ENCODE measurements around the gene CHD1.

- TF ChIP-seq CTCF (IDR thresholded peaks at IDR 0.05) (no peak), MAX (CRISPR knock-in tag; IDR thresholded peaks at IDR 0.05) (no peak), TEAD4 (CRISPR knock-in tag; IDR thresholded peaks at IDR 0.05) (no peak), KAT7 (CRISPR knock-in tag; IDR thresholded peaks at IDR 0.05; ENCODE audit: borderline replicate concordance) (no peak), FOXJ3 (CRISPR knock-in tag; IDR thresholded peaks at IDR 0.05; ENCODE audit: borderline replicate concordance) (no peak), CBFB (CRISPR knock-in tag; IDR thresholded peaks at IDR 0.05; ENCODE audit: low read depth) (no peak)
- TF ChIP-seq, protein P1, sequence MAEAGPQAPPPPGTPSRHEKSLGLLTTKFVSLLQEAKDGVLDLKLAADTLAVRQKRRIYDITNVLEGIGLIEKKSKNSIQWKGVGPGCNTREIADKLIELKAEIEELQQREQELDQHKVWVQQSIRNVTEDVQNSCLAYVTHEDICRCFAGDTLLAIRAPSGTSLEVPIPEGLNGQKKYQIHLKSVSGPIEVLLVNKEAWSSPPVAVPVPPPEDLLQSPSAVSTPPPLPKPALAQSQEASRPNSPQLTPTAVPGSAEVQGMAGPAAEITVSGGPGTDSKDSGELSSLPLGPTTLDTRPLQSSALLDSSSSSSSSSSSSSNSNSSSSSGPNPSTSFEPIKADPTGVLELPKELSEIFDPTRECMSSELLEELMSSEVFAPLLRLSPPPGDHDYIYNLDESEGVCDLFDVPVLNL (CRISPR knock-in tag; IDR thresholded peaks at IDR 0.05; ENCODE audit: borderline replicate concordance, low read depth): no peak
- TF ChIP-seq, protein P2, sequence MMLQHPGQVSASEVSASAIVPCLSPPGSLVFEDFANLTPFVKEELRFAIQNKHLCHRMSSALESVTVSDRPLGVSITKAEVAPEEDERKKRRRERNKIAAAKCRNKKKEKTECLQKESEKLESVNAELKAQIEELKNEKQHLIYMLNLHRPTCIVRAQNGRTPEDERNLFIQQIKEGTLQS (CRISPR knock-in tag; conservative IDR thresholded peaks at IDR 0.05): no peak
- TF ChIP-seq, protein P3, sequence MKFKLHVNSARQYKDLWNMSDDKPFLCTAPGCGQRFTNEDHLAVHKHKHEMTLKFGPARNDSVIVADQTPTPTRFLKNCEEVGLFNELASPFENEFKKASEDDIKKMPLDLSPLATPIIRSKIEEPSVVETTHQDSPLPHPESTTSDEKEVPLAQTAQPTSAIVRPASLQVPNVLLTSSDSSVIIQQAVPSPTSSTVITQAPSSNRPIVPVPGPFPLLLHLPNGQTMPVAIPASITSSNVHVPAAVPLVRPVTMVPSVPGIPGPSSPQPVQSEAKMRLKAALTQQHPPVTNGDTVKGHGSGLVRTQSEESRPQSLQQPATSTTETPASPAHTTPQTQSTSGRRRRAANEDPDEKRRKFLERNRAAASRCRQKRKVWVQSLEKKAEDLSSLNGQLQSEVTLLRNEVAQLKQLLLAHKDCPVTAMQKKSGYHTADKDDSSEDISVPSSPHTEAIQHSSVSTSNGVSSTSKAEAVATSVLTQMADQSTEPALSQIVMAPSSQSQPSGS (CRISPR knock-in tag; IDR thresholded peaks at IDR 0.05; ENCODE audit: borderline replicate concordance, low read depth): no peak
Observed at GRCh38 chr5:98845878-98846277, 82.9 kb downstream of the CHD1 start.

All from WTC11 (cell line).